ENCODE results near the gene ABCF3. TPM values are rescaled to one million over a fixed set of nuclear protein-coding genes. Genes with fewer than 3 reads are reported as not detected.
A peak's percentile ranks its signal among the peaks of the same experiment; 100 is the strongest.

ABCF3 gene
- total RNA-seq, 1 experiment from 2014 or later: 56.1 TPM

- Histone ChIP-seq H2BK20ac (ENCODE audit: low read depth, low read length, poor library complexity, severe bottlenecking) (no peak overlapping the region), H3K56ac (ENCODE audit: insufficient read length, low read depth, low read length) (no peak overlapping the region), H4K20me1 (ENCODE audit: control insufficient read depth, insufficient read depth, insufficient read length) (no peaks in the 10 kb centered on the region), H3K4me1 (ENCODE audit: insufficient read depth, low read length) (no peaks in the 10 kb centered on the region), H4K8ac (replicated peaks; ENCODE audit: insufficient read length, low read depth, low read length) (no peak overlapping the region), H3K14ac (ENCODE audit: insufficient read depth, low read length) (no peak overlapping the region), H3K27ac (ENCODE audit: insufficient read length, low read depth, low read length) (no peak overlapping the region), H3K79me2 (ENCODE audit: insufficient read depth, low read length) (no peaks in the 10 kb centered on the region), H3K9ac (ENCODE audit: extremely low read depth, insufficient read length, low read length) (no peak overlapping the region), H4K5ac (ENCODE audit: insufficient read length, low read depth, low read length) (no peak overlapping the region), H2BK12ac (ENCODE audit: insufficient read length, low read depth, low read length) (no peak overlapping the region), H2AK5ac (ENCODE audit: insufficient read length, low read length) (no peak overlapping the region), H3K18ac (ENCODE audit: insufficient read length, low read depth, low read length) (no peak overlapping the region), H3T11ph (ENCODE audit: low read length) (no peak overlapping the region), H3K23me2 (ENCODE audit: insufficient read length, low read depth, low read length, poor library complexity, severe bottlenecking) (no peaks in the 10 kb centered on the region), H3K4ac (ENCODE audit: low read depth, low read length) (no peak overlapping the region), H2AFZ (ENCODE audit: low read length) (no peak overlapping the region), H3K23ac (ENCODE audit: insufficient read length, low read depth, low read length) (no peak overlapping the region), H3K9me3 (ENCODE audit: control insufficient read depth, low read depth, low read length) (no peaks in the 10 kb centered on the region), H2BK120ac (ENCODE audit: low read depth, low read length, poor library complexity, severe bottlenecking) (no peak overlapping the region), H3K4me2 (ENCODE audit: insufficient read depth, insufficient read length, low read length) (no peak overlapping the region), H2BK5ac (ENCODE audit: insufficient read length, low read length) (no peak overlapping the region), H3K27me3 (ENCODE audit: insufficient read depth, low read length) (no peaks in the 10 kb centered on the region), H4K91ac (ENCODE audit: insufficient read length, low read depth, low read length) (no peak overlapping the region), H2BK15ac (ENCODE audit: low read depth, low read length) (no peak overlapping the region), H3K79me1 (ENCODE audit: insufficient read depth, low read depth, low read length, poor library complexity, severe bottlenecking) (no peaks in the 10 kb centered on the region)
- no peaks in the 10 kb centered on the region for H3K9me3 Mint-ChIP-seq
- H3K4me3 Mint-ChIP-seq: no peak overlapping the region
- no CpG with 5 or more reads among the region's 9 CpGs for WGBS (ENCODE audit: extremely low coverage, insufficient read length, low lambda C conversion rate)
- H3K27ac Mint-ChIP-seq: peak overlapping the region in 2 of 3 experiments; percentile 14 to 40; a peak in 1 of 7 replicates
- H3K27me3 Mint-ChIP-seq (ENCODE audit: low read depth): no peaks in the 10 kb centered on the region; the same call in 1 of the 2 replicates
- peaks cover 0 to 7% of the 10 kb centered on the region in 2 experiments; a peak in 1 of 4 replicates for H3K4me1 Mint-ChIP-seq
- no peak for DNase-seq
- H3K36me3 Mint-ChIP-seq (ENCODE audit: insufficient read depth in 1 of 3, low read depth in 3 of 3): peaks cover 5 to 24% (median 11%) of the 10 kb centered on the region in 3 experiments
- no peak for TF ChIP-seq CTCF (conservative IDR thresholded peaks at IDR 0.05)
Measured at GRCh38 chr3:184198509-184198908, 12.5 kb downstream of the ABCF3 start.
